GM12892 (cell line): Measurements from ENCODE around the gene NEURL1.
"Not testable (repeated sequence)": the region's sequence is repeated elsewhere in the genome, so short reads cannot be mapped to it uniquely, and the experiment has no call there.

Experiments
- POLR2A ChIP-seq: IDR thresholded peaks from 2 replicates; pipeline ENCODE4 v1.6.1; 2011; ENCODE audit warnings: low read depth, low read length, control low read depth
- POLR2AphosphoS5 ChIP-seq: IDR thresholded peaks from 2 replicates; pipeline ENCODE4 v1.6.1; 2011; ENCODE audit warnings: low read depth, low read length, control low read depth

DNA sequence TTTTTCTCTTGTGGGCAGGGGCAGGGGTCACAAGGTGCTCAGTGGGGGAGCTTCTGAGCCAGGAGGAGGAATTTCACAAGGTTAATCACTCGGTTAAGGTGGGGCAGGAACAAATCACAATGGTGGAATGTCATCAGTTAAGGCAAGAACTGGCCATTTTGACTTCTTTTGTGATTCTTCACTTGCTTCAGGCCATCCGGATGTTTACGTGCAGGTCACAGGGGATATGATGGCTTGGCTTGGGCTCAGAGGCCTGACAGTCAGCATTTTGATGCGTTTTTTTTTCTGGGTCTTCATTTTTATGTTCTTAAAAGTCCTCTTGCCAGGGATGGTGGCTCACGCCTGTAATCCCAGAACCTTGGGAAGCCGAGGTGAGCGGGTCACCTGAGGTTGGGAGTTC lies 28.5 kb downstream of the NEURL1 start:
- TF ChIP-seq POLR2AphosphoS5, POLR2A: not testable (repeated sequence)
